GM21390 (cell line): ENCODE results near the gene SRPRB.

Experiments used
- ATAC-seq: cut with Tn5 transposase; IDR thresholded peaks from one replicate; pipeline ENCODE4 v1.9.1; 2021; ENCODE audit not compliant: unreplicated experiment

SRPRB gene

GRCh38 chr3:133825969-133826727, 20.5 kb downstream of the SRPRB start:
- no peak for ATAC-seq

- no peak for ATAC-seq
Measured at GRCh38 chr3:133827136-133827535, 21.5 kb downstream of the SRPRB start.

- ATAC-seq, result no peak
Measured at GRCh38 chr3:133827684-133828083, 22.1 kb downstream of the SRPRB start.

- no peak for ATAC-seq
Measured at GRCh38 chr3:133828576-133829309, 23.1 kb downstream of the SRPRB start.

- no peak for ATAC-seq
Measured at GRCh38 chr3:133829310-133829707, 23.7 kb downstream of the SRPRB start.

- ATAC-seq, result no peak
Measured at GRCh38 chr3:133830071-133830470, 24.5 kb downstream of the SRPRB start.

- no peak for ATAC-seq
Measured at GRCh38 chr3:133831966-133832801, 26.6 kb downstream of the SRPRB start.

GRCh38 chr3:133832802-133833144, 27.2 kb downstream of the SRPRB start:
- no peak for ATAC-seq

GRCh38 chr3:133833267-133833666, 27.7 kb downstream of the SRPRB start:
- ATAC-seq, result no peak

- ATAC-seq, result no peak
Measured at GRCh38 chr3:133833880-133834620, 28.4 kb downstream of the SRPRB start.

- ATAC-seq, result no peak
Measured at GRCh38 chr3:133834621-133835417, 29.2 kb downstream of the SRPRB start.

GRCh38 chr3:133835418-133835743, 29.8 kb downstream of the SRPRB start:
- ATAC-seq, result no peak

GRCh38 chr3:133835961-133836360, 30.3 kb downstream of the SRPRB start:
- no peak for ATAC-seq

GRCh38 chr3:133836497-133837158, 31.0 kb downstream of the SRPRB start:
- no peak for ATAC-seq

GRCh38 chr3:133837487-133838295, 32.1 kb downstream of the SRPRB start:
- no peak for ATAC-seq

GRCh38 chr3:133838296-133838789, 32.7 kb downstream of the SRPRB start:
- no peak for ATAC-seq

- no peak for ATAC-seq
Measured at GRCh38 chr3:133838916-133839800, 33.5 kb downstream of the SRPRB start.
